Epithelial cell of proximal tubule (primary cell): ENCODE measurements around the gene FBXL5. TPM values are rescaled to one million over a fixed set of nuclear protein-coding genes. Genes with fewer than 3 reads are reported as not detected.
A peak's percentile ranks its signal among the peaks of the same experiment; 100 is the strongest.
"Not testable (repeated sequence)": the region's sequence is repeated elsewhere in the genome, so short reads cannot be mapped to it uniquely, and the experiment has no call there.

Experiments used
- DNase-seq: peaks from one replicate; pipeline ENCODE4 v3.0.0-alpha.2; 2011; ENCODE audit warnings: low read depth
- H3K4me3 ChIP-seq: 2 replicates; pipeline ENCODE4 v1.5.1; 2011; ENCODE audit warnings: low read depth, mild to moderate bottlenecking, low read length
- CTCF ChIP-seq: conservative IDR thresholded peaks from 2 replicates; pipeline ENCODE4 v1.5.1; 2012; ENCODE audit warnings: low read depth, mild to moderate bottlenecking, low read length
- total RNA-seq: library from RNA; depleted of rRNA; stranded (reverse); fragments of >200 nt; gene quantifications from 2 replicates; pipeline ENCODE4 v1.2.3, GENCODE V29; 2015

The FBXL5 gene
- total RNA-seq, 1 donor from 2014 or later = 64.1 TPM

- peak overlapping the region; percentile 74 for H3K4me3 ChIP-seq
- no peak for DNase-seq
- TF ChIP-seq CTCF = no peak
Observed at GRCh38 chr4:15652191-15652590, 3.0 kb downstream of the FBXL5 start.

GRCh38 chr4:15651676-15652075 is 3.5 kb downstream of the FBXL5 start:
- peak overlapping the region; percentile 74 for H3K4me3 ChIP-seq
- no peak for TF ChIP-seq CTCF
- no peak for DNase-seq

DNA sequence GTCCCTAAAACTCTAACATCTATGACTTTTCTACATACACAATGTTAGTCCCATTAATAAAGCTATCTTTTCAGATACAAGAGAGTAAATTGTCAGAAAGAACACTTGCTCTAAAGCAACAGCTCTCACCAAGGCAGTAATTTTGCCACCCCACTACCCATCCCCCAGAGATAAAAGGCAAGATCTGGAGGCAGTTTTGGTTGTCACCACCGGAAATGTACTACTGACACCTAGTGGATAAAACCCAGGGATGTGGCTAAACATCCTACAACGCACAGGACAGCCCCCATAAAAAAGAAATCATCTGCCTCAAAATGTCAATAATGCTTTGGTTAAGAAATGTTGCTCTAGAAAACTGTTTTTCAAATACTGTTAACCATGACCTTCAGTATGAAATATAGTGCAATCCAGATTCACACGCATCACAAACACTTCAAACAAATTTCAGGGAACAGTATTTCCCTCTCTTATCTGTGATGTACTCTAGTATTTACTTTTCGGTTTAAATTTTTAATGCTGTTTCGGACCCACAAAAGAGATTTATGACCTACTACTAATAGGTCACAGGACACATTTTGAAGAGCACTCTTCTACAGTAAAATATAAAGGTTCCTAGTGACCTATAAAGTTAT is 5.1 kb downstream of the FBXL5 start:
- no peak overlapping the region for H3K4me3 ChIP-seq
- peak; percentile 91 for TF ChIP-seq CTCF
- DNase-seq = no peak

DNA sequence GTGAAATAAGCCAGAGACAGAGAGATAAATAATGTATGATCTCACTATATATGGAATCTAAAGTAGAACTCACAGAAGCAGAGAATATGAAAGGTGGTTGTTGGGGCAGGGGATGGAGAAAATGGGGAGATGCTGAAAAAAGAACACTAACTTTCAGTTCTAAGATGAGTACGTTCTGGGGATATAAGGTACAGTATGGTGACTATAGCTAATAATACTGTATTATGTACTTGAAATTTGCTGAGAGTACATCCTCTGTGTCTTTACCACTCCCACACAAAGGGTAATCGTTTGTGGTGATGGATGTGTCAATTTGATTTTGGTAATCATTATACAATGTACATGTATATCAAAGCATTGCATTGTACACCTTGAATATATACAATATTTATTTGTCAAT is 6.6 kb downstream of the FBXL5 start:
- DNase-seq = no peak
- no peak for TF ChIP-seq CTCF
- H3K4me3 ChIP-seq = no peak overlapping the region

GRCh38 chr4:15638418-15638817 is 16.7 kb downstream of the FBXL5 start:
- DNase-seq = no peak
- no peak for TF ChIP-seq CTCF
- no peak overlapping the region for H3K4me3 ChIP-seq

DNA sequence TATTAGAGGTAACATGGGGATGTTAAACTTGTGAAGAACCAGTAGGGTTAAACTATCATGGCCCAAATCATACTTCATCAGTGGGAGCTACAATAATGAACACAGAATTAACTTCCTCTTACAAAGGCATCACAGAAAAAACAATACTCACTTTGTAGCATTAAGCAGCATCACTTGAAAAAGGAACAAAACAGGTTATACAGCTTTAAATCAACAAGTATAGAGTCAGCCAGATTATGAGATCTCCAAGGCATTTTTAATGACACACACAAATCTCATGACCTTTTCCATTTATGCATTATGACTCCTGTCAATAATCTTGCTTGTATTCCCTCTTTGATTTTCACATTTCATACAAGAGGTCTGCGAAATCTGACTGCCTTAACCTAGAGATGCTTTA is 18.3 kb downstream of the FBXL5 start:
- TF ChIP-seq CTCF = no peak
- no peak overlapping the region for H3K4me3 ChIP-seq
- DNase-seq = no peak

- not testable (repeated sequence) for DNase-seq, H3K4me3 ChIP-seq
Observed at GRCh38 chr4:15617407-15617806, 37.8 kb downstream of the FBXL5 start.

- not testable (repeated sequence) for DNase-seq, H3K4me3 ChIP-seq
Observed at GRCh38 chr4:15614891-15615290, 40.3 kb downstream of the FBXL5 start.
